Stimulated activated CD8-positive, alpha-beta memory T cell treated with anti-CD3 and anti-CD28 coated beads, Interleukin-12 subunit alpha, Interleukin-12 subunit beta, amount 100 ng/mL, for 1 hour (primary cell): ENCODE data around the gene TBX22.
"Not testable (repeated sequence)": the region's sequence is repeated elsewhere in the genome, so short reads cannot be mapped to it uniquely, and the experiment has no call there.

Source experiments
- DNase-seq: peaks from one replicate; pipeline ENCODE4 v3.0.0-alpha.2; 2020; ENCODE audit warnings: low read depth

Gene TBX22, protein sequence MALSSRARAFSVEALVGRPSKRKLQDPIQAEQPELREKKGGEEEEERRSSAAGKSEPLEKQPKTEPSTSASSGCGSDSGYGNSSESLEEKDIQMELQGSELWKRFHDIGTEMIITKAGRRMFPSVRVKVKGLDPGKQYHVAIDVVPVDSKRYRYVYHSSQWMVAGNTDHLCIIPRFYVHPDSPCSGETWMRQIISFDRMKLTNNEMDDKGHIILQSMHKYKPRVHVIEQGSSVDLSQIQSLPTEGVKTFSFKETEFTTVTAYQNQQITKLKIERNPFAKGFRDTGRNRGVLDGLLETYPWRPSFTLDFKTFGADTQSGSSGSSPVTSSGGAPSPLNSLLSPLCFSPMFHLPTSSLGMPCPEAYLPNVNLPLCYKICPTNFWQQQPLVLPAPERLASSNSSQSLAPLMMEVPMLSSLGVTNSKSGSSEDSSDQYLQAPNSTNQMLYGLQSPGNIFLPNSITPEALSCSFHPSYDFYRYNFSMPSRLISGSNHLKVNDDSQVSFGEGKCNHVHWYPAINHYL

GRCh38 chrX:80014141-80014940 lies at the start of gene TBX22:
Gene TBX22, plus strand, starts transcription at chrX:80014753. Its CDS starts 7,517 bp downstream, at chrX:80022270.
- DNase-seq = no peak

DNA sequence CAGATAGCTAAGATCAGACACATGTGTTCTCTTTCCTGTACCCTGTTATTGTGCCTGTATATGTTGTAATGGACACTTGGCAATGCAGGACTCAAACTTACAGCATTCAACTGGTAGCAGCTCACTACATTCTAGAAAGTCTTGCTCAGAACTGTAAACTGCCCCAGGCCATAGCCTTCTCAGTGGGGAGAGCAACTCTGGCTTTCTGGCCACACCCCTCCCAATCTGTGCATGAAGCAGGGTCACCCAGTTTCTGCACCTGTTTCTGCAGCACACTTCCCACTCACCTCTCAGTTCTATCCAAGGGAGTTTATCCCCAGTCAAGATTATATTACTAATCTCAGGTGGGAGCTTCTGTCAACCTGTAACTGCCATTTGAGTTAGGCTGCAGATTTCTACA lies 38.9 kb upstream of the TBX22 start:
- no peak for DNase-seq

DNA sequence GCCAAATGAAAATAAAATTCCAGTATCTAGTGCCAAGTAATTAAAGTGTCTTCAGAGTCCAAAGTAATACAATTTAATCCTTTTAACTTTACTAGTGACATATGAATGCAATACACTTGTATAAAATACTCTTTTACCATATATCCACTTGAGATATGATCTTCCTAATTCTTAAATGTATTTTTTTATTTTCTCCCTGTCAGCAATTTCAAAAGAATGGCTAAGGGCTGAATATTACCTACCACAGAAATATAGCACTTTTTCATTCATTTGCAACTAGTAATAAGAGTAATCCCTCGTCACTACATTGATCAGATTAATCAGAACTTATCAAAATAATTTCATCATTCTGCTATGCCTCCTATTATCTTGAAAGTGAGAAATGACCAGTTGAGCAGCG lies 10.1 kb upstream of the TBX22 start:
- no peak for DNase-seq

DNA sequence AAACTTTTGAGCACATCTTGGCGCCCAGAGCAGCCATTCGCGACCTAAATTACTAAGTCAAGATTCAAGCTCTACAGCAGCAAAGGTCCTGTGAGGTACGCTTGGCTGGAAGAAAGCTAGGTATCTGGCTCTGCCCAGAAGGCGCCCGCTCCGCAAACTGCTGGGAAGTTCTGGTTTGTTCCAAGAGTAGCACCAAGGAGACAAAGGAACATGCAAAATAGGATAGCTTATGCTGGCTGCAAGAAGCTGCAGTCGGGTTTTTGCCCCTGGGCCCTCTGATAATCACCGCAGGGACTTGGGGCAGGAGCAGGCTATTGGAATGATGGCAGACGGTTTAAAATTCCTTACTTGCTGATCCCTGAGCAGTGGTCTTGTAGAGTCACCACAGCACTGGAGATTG lies 3.0 kb upstream of the TBX22 start:
- no peak for DNase-seq

- DNase-seq = no peak
Measured at GRCh38 chrX:80016182-80016581, 1.6 kb downstream of the TBX22 start.

GRCh38 chrX:80021621-80022020 lies 7.1 kb downstream of the TBX22 start:
- DNase-seq = no peak

- no peak for DNase-seq
Measured at GRCh38 chrX:80022363-80023031, 7.9 kb downstream of the TBX22 start.

DNA sequence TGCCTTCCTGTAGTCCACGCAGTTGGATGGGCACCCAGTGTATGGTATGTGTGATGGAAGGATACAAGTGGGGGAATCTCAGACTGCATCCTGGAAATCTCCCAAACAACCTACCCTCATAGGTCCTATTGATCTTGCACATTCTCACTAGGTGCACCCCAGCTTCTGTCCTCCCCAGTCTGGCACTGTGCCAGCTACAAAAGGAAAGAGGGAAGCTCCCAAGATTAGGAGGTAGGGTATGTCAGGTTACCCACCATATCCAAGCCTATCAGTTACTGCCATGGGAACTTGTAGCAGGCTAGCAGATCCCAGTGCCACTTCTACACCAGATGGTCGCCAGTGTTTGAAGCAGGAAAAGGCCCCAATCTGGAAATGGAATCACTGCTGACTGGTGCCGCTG lies 11.6 kb downstream of the TBX22 start:
- no peak for DNase-seq

DNA sequence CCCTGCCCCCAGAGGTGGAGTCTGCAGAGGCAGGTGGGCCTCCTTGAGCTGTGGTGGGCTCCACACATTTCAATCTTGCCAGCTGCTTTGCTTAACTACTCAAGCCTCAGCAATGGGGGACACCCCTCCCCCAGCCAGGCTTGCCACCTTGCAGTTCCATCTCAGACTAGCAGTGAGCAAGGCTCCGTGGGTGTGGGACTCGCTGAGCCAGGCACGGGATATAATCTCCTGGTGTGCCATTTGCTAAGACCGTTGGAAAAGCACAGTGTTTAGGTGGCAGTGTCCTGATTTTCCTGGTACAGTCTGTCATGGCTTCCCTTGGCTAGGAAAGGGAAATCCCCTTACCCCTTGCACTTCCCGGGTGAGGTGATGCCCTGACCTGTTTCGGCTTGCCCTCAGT lies 51.6 kb downstream of the TBX22 start:
- not testable (repeated sequence) for DNase-seq

DNA sequence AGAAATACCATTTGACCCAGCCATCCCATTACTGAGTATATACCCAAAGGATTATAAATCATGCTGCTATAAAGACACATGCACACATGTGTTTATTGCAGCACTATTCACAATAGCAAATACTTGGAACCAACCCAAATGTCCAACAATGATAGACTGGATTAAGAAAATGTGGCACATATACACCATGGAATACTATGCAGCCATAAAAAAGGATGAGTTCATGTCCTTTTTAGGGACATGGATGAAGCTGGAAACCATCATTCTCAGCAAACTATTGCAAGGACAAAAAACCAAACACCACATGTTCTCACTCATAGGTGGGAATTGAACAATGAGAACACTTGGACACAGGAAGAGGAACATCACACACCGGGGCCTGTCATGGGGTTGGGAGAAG lies 61.1 kb downstream of the TBX22 start:
- not testable (repeated sequence) for DNase-seq
